Stimulated activated CD8-positive, alpha-beta memory T cell treated with anti-CD3 and anti-CD28 coated beads, Interleukin-7, amount 100 ng/mL, for 4 hours (primary cell): ENCODE data around the gene ANKIB1.
"Not testable (repeated sequence)": the region's sequence is repeated elsewhere in the genome, so short reads cannot be mapped to it uniquely, and the experiment has no call there.

Experiments used
- DNase-seq, 2 donors: peaks; one replicate each; pipeline ENCODE4 v3.0.0-alpha.2; 2020; ENCODE audit warnings: low read depth in 2 of 2

The ANKIB1 gene

GRCh38 chr7:92245487-92246359 lies at the start of gene ANKIB1, which contains the start of gene KRIT1:
ANKIB1 (plus strand) TSS chr7:92245974; CDS start chr7:92294979, 49,005 bp downstream.
KRIT1 (minus strand) TSS chr7:92245914; CDS start chr7:92242135, 3,779 bp downstream.
- DNase-seq, result peak; percentile 82

- DNase-seq, result no peak
These were observed 45.0 kb upstream of the ANKIB1 start for GRCh38 chr7:92200791-92201190.

- DNase-seq, result no peak
These were observed 39.8 kb upstream of the ANKIB1 start for GRCh38 chr7:92205987-92206386.

- DNase-seq, result no peak
These were observed 39.1 kb upstream of the ANKIB1 start for GRCh38 chr7:92206672-92207071.

GRCh38 chr7:92221766-92222165 lies 24.0 kb upstream of the ANKIB1 start:
- no peak for DNase-seq

- DNase-seq, result no peak
These were observed 18.8 kb upstream of the ANKIB1 start for GRCh38 chr7:92226981-92227380.

- no peak for DNase-seq
These were observed 17.7 kb upstream of the ANKIB1 start for GRCh38 chr7:92228100-92228499.

GRCh38 chr7:92228742-92229141 lies 17.0 kb upstream of the ANKIB1 start:
- no peak for DNase-seq

GRCh38 chr7:92230547-92230946 lies 15.2 kb upstream of the ANKIB1 start:
- no peak for DNase-seq

GRCh38 chr7:92242972-92243371 lies 2.8 kb upstream of the ANKIB1 start:
- no peak for DNase-seq

GRCh38 chr7:92244808-92245486 lies 827 bp upstream of the ANKIB1 start:
- DNase-seq, result peak in 1 of 2 donors; percentile 2

GRCh38 chr7:92246360-92247101 lies 757 bp downstream of the ANKIB1 start:
- DNase-seq, result peak in 1 of 2 donors; percentile 2

GRCh38 chr7:92250603-92251002 lies 4.8 kb downstream of the ANKIB1 start:
- DNase-seq, result no peak

GRCh38 chr7:92251181-92251580 lies 5.4 kb downstream of the ANKIB1 start:
- DNase-seq, result no peak

GRCh38 chr7:92253251-92253650 lies 7.5 kb downstream of the ANKIB1 start:
- DNase-seq, result no peak

- DNase-seq, result not testable (repeated sequence)
These were observed 9.0 kb downstream of the ANKIB1 start for GRCh38 chr7:92254800-92255199.

- no peak for DNase-seq
These were observed 9.5 kb downstream of the ANKIB1 start for GRCh38 chr7:92255308-92255707.

GRCh38 chr7:92259062-92259461 lies 13.3 kb downstream of the ANKIB1 start:
- DNase-seq, result no peak

- DNase-seq, result no peak
These were observed 14.0 kb downstream of the ANKIB1 start for GRCh38 chr7:92259610-92260247.

GRCh38 chr7:92260248-92260781 lies 14.5 kb downstream of the ANKIB1 start:
- no peak for DNase-seq
